Astrocyte of the cerebellum (primary cell): ENCODE results near the gene RNF224.
A peak's percentile ranks its signal among the peaks of the same experiment; 100 is the strongest.

ENCODE experiments used
- DNase-seq: peaks from one replicate; pipeline ENCODE4 v3.0.0-alpha.2; 2011; ENCODE audit warnings: low read depth
- H3K4me3 ChIP-seq: 2 replicates; pipeline ENCODE4 v1.5.1; 2011; ENCODE audit warnings: mild to moderate bottlenecking, low read depth, low read length, moderate library complexity
- CTCF ChIP-seq: IDR thresholded peaks from 2 replicates; pipeline ENCODE4 v1.5.1; 2012; ENCODE audit warnings: low read length, low read depth, moderate library complexity, mild to moderate bottlenecking; ENCODE audit errors: missing control alignments
- in situ Hi-C: cut with HindIII; loops from 2 replicates; pipeline ENCODE4 v1.10.0; 2017; ENCODE audit warnings: low sequenced_read_pairs

The RNF224 gene

GRCh38 chr9:137204731-137205125, 22.6 kb upstream of the RNF224 start:
- in situ Hi-C loops, result no loop called here
- H3K4me3 ChIP-seq, result peak overlapping the region; percentile 91
- no peak for TF ChIP-seq CTCF
- DNase-seq, result no peak

- peak; percentile 51 for DNase-seq
- no peak for TF ChIP-seq CTCF
- in situ Hi-C loops, result no loop called here
- peak within 1 kb of the TSS; percentile 91 for H3K4me3 ChIP-seq
Measured at GRCh38 chr9:137205126-137206069, 21.9 kb upstream of the RNF224 start, which contains the start of the genes NDOR1 and TMEM203. NDOR1 (plus strand) TSS chr9:137205700; CDS start chr9:137205778, 78 bp downstream. TMEM203 (minus strand) TSS chr9:137205648; CDS start chr9:137205414, 234 bp downstream.

GRCh38 chr9:137206602-137207001, 20.7 kb upstream of the RNF224 start:
- in situ Hi-C loops, result no loop called here
- H3K4me3 ChIP-seq, result peak overlapping the region; percentile 91
- no peak for DNase-seq
- TF ChIP-seq CTCF, result no peak

GRCh38 chr9:137211532-137211931, 15.8 kb upstream of the RNF224 start:
- in situ Hi-C loops, result no loop called here
- TF ChIP-seq CTCF, result no peak
- no peak for DNase-seq
- no peak overlapping the region for H3K4me3 ChIP-seq

GRCh38 chr9:137212520-137212919, 14.8 kb upstream of the RNF224 start:
- no peak for TF ChIP-seq CTCF
- in situ Hi-C loops, result no loop called here
- H3K4me3 ChIP-seq, result no peak overlapping the region
- no peak for DNase-seq

GRCh38 chr9:137213160-137214060, 13.9 kb upstream of the RNF224 start:
- no peak for TF ChIP-seq CTCF
- in situ Hi-C loops, result no loop called here
- DNase-seq, result no peak
- H3K4me3 ChIP-seq, result no peak overlapping the region
